HG02938 (cell line): ENCODE data around the gene ROR2.

Experiments used
- ATAC-seq: cut with Tn5 transposase; IDR thresholded peaks from one replicate; pipeline ENCODE4 v1.9.1; 2021; ENCODE audit warnings: mild to moderate bottlenecking, moderate library complexity; ENCODE audit not compliant: unreplicated experiment

Gene ROR2

GRCh38 chr9:91820949-91821880 is 128.8 kb downstream of the ROR2 start:
- no peak for ATAC-seq

GRCh38 chr9:91820126-91820750 is 129.8 kb downstream of the ROR2 start:
- no peak for ATAC-seq

GRCh38 chr9:91818647-91819403 is 131.2 kb downstream of the ROR2 start:
- ATAC-seq = no peak

GRCh38 chr9:91818225-91818585 is 131.8 kb downstream of the ROR2 start:
- no peak for ATAC-seq

- ATAC-seq = no peak
Observed at GRCh38 chr9:91817493-91818224, 132.4 kb downstream of the ROR2 start.

- no peak for ATAC-seq
Observed at GRCh38 chr9:91817106-91817492, 132.9 kb downstream of the ROR2 start.

- no peak for ATAC-seq
Observed at GRCh38 chr9:91816356-91816755, 133.7 kb downstream of the ROR2 start.

GRCh38 chr9:91815896-91816295 is 134.1 kb downstream of the ROR2 start:
- no peak for ATAC-seq

- ATAC-seq = no peak
Observed at GRCh38 chr9:91814753-91815152, 135.3 kb downstream of the ROR2 start.

GRCh38 chr9:91814201-91814600 is 135.8 kb downstream of the ROR2 start:
- ATAC-seq = no peak

- no peak for ATAC-seq
Observed at GRCh38 chr9:91813176-91813795, 136.7 kb downstream of the ROR2 start.

GRCh38 chr9:91812191-91812590 is 137.8 kb downstream of the ROR2 start:
- no peak for ATAC-seq

GRCh38 chr9:91811024-91811909 is 138.8 kb downstream of the ROR2 start:
- ATAC-seq = no peak

GRCh38 chr9:91810286-91810905 is 139.6 kb downstream of the ROR2 start:
- no peak for ATAC-seq

GRCh38 chr9:91809581-91810285 is 140.3 kb downstream of the ROR2 start:
- no peak for ATAC-seq

- no peak for ATAC-seq
Observed at GRCh38 chr9:91807643-91808246, 142.3 kb downstream of the ROR2 start.

GRCh38 chr9:91805031-91805430 is 145.0 kb downstream of the ROR2 start:
- ATAC-seq = no peak
